CD4-positive, alpha-beta T cell treated with Interleukin-15 for 4 hours (primary cell): ENCODE data around the gene NDUFB10.
A peak's percentile ranks its signal among the peaks of the same experiment; 100 is the strongest.
"Not testable (repeated sequence)": the region's sequence is repeated elsewhere in the genome, so short reads cannot be mapped to it uniquely, and the experiment has no call there.

Experiments used
- DNase-seq: peaks from one replicate; pipeline ENCODE4 v3.0.0-alpha.2; 2020; ENCODE audit warnings: low spot score

Gene NDUFB10

GRCh38 chr16:1924095-1924494 lies 35.2 kb upstream of the NDUFB10 start:
- no peak for DNase-seq

DNA sequence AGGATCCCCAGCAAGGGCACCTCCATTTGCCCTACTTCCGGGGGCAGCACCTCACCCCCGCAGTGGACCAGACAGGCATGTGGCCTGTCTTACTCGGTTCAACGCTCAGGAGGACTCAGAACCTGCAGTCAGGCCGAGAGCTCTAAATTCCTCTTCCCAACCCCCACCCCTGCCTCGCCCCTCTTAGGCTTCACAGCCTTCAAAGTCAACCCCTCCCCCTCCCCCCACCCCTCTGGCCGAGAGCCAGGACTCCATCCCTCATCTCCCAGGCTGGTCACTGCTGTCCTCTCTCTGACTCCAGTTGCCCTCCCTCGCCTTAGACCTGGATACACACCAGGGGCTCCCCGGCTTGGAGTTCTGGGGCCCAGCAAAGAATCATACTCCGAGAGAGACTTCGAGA lies 33.1 kb upstream of the NDUFB10 start:
- DNase-seq: no peak

- no peak for DNase-seq
Observed at GRCh38 chr16:1929105-1929504, 30.2 kb upstream of the NDUFB10 start.

GRCh38 chr16:1929578-1930337 lies 29.6 kb upstream of the NDUFB10 start:
- peak; percentile 90 for DNase-seq

DNA sequence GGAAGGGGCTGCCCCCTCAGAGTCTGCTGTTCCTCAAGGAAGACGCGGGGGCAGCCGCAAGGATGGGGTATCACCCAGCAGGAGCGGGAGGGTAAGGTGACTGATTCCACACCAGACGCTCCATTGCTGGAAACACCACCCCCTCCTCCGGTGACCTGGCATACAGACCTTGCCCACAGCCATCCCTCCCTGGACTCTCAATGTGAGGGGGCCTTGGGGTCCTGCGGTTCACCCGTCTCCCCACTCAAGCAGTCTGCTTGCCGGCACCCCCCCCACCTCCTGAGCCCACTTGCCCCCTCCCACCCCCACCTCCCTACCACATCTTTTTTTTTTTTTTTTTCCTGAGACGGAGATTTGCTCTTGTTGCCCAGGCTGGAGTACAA lies 29.0 kb upstream of the NDUFB10 start:
- DNase-seq: no peak

- no peak for DNase-seq
Observed at GRCh38 chr16:1932050-1933028, 27.0 kb upstream of the NDUFB10 start.

- no peak for DNase-seq
Observed at GRCh38 chr16:1933097-1933661, 26.2 kb upstream of the NDUFB10 start.

DNA sequence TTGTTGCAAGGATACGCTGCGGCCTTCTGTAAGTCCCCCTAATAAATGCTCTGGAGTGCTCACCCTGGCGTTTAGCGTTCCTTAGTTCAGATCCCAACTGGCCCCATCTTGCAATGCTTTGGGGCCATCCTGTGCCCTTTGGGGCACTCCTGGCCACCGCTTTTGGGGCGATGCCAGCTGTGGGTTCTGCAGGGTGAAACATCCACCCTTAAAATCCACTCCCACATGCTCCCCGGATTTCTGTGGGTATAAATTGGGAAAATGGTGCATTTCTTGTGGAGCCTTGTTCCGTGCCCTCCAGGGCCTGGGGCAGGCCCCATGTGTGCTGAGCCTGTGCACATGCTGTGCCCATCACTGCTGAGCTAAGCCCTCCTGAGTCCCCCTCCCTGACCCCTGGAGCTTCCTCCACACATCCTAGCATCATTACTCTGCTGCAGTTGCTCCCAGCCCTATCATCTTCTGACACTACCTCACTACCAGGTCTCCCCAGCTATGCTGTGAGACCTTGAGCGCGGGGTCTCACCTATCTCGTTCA lies 22.3 kb upstream of the NDUFB10 start:
- no peak for DNase-seq

DNA sequence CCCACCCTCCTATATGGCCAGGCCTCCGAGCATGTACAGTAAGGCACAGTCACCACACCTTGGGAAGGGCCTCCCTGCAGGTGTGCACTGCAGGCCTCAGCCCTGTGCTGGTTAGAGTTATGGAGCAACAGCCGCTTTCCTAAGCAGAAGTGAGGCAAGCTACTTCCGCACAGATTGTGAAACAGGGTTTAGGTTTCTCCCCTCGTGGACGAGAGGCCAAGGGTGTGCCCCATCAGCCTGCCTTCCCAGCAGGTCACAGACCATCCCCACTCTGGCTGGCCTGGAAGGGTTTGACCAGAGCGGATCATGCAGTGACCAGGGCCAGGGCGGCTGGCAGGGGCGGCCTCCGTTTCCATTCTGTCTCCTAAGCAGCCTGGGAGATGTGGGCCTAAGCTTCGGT lies 21.0 kb upstream of the NDUFB10 start:
- no peak for DNase-seq

GRCh38 chr16:1938910-1939309 lies 20.4 kb upstream of the NDUFB10 start:
- DNase-seq: no peak

GRCh38 chr16:1939833-1940232 lies 19.5 kb upstream of the NDUFB10 start:
- DNase-seq: not testable (repeated sequence)

DNA sequence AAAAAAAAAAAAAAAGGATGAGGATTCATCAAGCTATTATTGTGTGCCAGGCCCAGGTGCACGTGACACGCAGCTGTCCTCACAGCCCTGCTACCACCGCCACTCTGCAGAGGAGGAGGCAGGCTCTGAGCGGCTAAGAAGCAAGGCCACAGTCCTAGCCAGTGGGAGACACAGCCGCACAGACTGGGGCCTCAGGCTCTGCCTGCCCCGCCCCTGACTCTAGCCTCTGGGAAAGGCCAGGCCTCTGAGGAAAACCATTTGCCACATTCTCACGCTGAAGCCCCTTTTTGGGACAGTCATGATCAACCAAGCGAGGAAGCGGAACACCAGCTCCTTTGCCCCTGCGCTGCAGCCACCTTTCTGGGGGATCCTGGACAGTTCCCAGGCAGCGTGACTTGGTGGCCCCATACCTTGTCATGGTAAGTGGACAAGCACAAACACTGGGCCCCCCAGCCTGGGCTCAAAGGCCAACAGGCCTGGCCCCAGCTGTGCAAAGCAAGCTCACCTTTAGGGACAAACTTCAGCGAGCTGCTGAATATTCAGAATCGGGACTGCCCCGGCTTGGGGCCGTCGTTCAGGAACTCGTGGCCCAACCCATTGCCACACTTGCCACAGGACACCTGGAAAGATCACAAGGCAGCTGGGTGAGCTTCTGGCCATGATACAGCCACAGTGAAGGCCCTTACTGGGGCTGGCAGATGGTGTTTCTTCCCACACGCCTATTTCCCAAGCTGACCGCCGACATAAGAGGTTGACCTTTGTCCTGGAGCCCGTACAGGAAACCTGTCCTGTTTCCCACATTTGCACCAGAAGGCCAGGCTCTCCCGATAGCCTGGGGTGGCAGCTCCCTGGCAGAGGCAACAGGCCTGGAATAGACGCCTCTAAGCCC lies 18.8 kb upstream of the NDUFB10 start:
- DNase-seq: no peak

- DNase-seq: no peak
Observed at GRCh38 chr16:1941162-1942046, 17.9 kb upstream of the NDUFB10 start.

- DNase-seq: peak; percentile 19
Observed at GRCh38 chr16:1942047-1942809, 17.1 kb upstream of the NDUFB10 start.

GRCh38 chr16:1942810-1943726 lies 16.3 kb upstream of the NDUFB10 start, which contains the start of gene MSRB1:
Gene MSRB1, minus strand, starts transcription at chr16:1943199. Its CDS starts 43 bp downstream, at chr16:1943156.
- DNase-seq: peak; percentile 98

DNA sequence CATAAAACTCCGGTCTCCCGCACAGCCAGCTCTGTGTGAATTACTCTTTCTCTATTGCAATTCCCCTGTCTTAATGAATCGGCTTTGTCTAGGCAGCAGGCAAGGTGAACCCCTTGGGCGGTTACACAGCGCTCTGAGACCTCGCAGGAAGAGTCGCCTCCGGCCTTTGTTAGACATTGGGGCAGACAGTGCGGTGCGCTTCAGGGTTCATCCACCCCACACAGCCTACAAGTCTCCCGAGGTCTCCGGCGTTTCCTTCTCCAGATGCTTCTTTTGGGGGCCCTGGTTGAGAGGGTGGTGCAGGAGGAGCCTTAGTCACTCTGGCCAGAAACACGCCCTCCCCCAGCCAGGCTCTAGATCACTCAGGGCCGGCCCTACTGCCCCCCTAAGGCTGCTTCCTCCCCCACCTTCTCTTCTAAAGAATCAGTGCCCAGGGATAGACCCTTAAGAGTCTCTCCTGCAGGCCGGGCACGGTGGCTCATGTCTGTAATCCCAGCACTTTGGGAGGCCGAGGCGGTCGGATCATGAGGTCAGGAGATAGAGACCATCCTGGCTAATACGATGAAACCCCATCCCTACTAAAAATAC lies 14.6 kb upstream of the NDUFB10 start:
- no peak for DNase-seq

- no peak for DNase-seq
Observed at GRCh38 chr16:1945559-1946391, 13.6 kb upstream of the NDUFB10 start.
